Peyer's patch (tissue), 4 donors: Measurements from ENCODE around the gene GALNT9. TPM values are rescaled to one million over a fixed set of nuclear protein-coding genes. Genes with fewer than 3 reads are reported as not detected.

ENCODE experiments used
- DNase-seq, 3 donors: peaks; one replicate each; pipeline ENCODE4 v3.0.0-alpha.2; 2017 to 2019
- H3K27ac ChIP-seq, 4 donors: fragments of 200-600 bp; sonication (generic); one replicate each; pipeline ENCODE4 v1.5.1; 2016 to 2019
- H3K27me3 ChIP-seq, 2 donors: fragments of 200-600 bp; sonication (generic); one replicate each; pipeline ENCODE4 v1.5.1; 2019
- H3K36me3 ChIP-seq, 3 donors: fragments of 200-600 bp; sonication (generic); one replicate each; pipeline ENCODE4 v1.5.1; 2016 to 2019
- H3K4me1 ChIP-seq, 4 donors: fragments of 200-600 bp; sonication (generic); one replicate each; pipeline ENCODE4 v1.5.1; 2016 to 2019
- H3K4me3 ChIP-seq, 4 donors: fragments of 200-600 bp; sonication (generic); 1 replicate in 3 of 4; 2 replicates in 1 of 4; pipeline ENCODE4 v1.5.1; 2016 to 2019; ENCODE audit warnings: mild to moderate bottlenecking in 1 of 4
- H3K9me3 ChIP-seq, 4 donors: fragments of 200-600 bp; sonication (generic); one replicate each; pipeline ENCODE4 v1.5.1; 2016 to 2019; ENCODE audit warnings: mild to moderate bottlenecking in 1 of 4
- CTCF ChIP-seq, 6 experiments: fragments of 450-650 bp in 4 of 6; fragments of 200-600 bp in 2 of 6; sonication (generic) in 1 of 6; IDR thresholded peaks; one replicate each; pipeline ENCODE4 v1.5.1; 2017 to 2019; ENCODE audit warnings: antibody characterized with exemption in 6 of 6, mild to moderate bottlenecking in 3 of 6, moderate library complexity in 1 of 6
- POLR2A ChIP-seq, 2 donors: fragments of 450-650 bp; IDR thresholded peaks; one replicate each; pipeline ENCODE4 v1.5.1; 2017; ENCODE audit warnings: antibody characterized with exemption in 2 of 2, mild to moderate bottlenecking in 2 of 2, moderate library complexity in 2 of 2
- total RNA-seq, 4 donors: library from RNA; depleted of rRNA; stranded (reverse); fragments of >200 nt; gene quantifications; one replicate each; pipeline ENCODE4 v1.1.0, GENCODE V29; 2016

Gene GALNT9
- total RNA-seq, 4 donors from 2014 or later, result not detected

DNA sequence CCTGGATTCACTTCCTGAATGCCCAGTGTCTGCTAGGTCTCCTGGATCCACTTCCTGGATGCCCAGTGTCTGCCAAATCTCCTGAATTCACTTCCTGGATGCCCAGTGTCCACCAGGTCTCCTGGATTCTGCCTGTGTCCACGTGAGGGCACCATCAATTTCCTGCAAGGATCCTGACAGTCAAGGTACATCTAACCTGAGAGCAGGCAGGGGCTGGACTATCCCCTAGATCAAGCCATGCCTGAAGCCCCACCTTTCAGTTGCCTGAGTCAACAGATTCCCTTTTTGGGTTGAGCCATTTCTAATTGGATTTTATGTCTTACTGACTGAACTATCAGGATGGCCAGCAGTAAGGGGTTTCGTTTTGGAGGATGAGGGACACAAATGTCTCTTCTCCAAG is 49.5 kb downstream of the GALNT9 start:
- DNase-seq, result no peak
- no peak overlapping the region for H3K27ac ChIP-seq
- no peak overlapping the region for H3K4me3 ChIP-seq
- no peaks in the 10 kb centered on the region for H3K36me3 ChIP-seq
- H3K4me1 ChIP-seq, result peaks cover 0 to 4% (median 0%) of the 10 kb centered on the region in 4 donors
- H3K9me3 ChIP-seq, result no peaks in the 10 kb centered on the region
- no peaks in the 10 kb centered on the region for H3K27me3 ChIP-seq
- TF ChIP-seq CTCF (IDR thresholded peaks at IDR 0.05) (no peak), POLR2A (IDR thresholded peaks at IDR 0.05) (no peak)

DNA sequence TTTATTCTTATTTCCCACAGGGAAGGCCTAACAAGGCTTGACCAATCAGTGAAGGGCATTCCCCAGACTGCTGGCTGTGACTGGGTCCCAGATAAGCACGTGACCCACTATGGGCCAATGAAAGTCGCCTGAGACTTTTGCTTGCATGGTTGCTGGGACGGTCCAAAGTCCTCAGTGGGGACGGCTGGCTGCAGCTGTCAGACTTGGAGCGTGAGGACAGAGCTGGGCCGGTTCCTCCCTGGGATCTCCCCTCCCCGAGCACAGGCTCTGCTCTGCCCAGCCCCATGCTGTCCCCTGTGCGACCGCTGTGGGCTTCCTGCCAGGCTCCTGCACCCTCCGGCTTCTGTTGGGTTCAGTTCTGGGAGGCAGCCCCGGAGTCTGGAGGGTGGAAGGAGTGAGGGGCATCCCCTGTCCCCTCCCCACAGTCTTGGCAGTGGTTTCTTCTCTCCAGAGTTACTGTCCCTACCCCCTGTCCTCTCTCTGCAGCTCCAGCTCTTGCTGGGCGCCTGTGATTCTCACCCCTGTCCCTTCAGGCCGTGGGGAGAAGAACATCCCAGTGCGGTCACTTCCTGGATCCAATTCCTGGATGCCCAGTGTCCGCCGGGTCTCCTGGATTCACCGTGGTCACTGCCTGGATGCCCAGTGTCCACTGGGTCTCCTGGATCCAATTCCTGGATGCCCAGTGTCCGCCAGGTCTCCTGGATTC is 50.1 kb downstream of the GALNT9 start:
- no peaks in the 10 kb centered on the region for H3K36me3 ChIP-seq

GRCh38 chr12:132278401-132279183 is 50.8 kb downstream of the GALNT9 start:
- no peak for TF ChIP-seq POLR2A (IDR thresholded peaks at IDR 0.05)
- no peak for TF ChIP-seq CTCF (IDR thresholded peaks at IDR 0.05)
- H3K9me3 ChIP-seq, result no peaks in the 10 kb centered on the region
- no peak overlapping the region for H3K4me3 ChIP-seq
- H3K36me3 ChIP-seq, result no peaks in the 10 kb centered on the region
- no peaks in the 10 kb centered on the region for H3K27me3 ChIP-seq
- no peak for DNase-seq
- H3K4me1 ChIP-seq, result peaks cover 0 to 4% (median 0%) of the 10 kb centered on the region in 4 donors
- peak overlapping the region in 1 of 4 donors; percentile 22 for H3K27ac ChIP-seq

More for the DNA sequence above, 50.1 kb downstream of the GALNT9 start:
- H3K27me3 ChIP-seq, result no peaks in the 10 kb centered on the region
- no peak for TF ChIP-seq CTCF (IDR thresholded peaks at IDR 0.05)
- TF ChIP-seq POLR2A (IDR thresholded peaks at IDR 0.05), result no peak
- peak overlapping the region in 1 of 4 donors; percentile 30 for H3K27ac ChIP-seq
- H3K4me3 ChIP-seq, result no peak overlapping the region
- peak; percentile 24 to 73 (median 62) for DNase-seq
- peaks cover 0 to 4% (median 0%) of the 10 kb centered on the region in 4 donors for H3K4me1 ChIP-seq
- H3K9me3 ChIP-seq, result no peaks in the 10 kb centered on the region

DNA sequence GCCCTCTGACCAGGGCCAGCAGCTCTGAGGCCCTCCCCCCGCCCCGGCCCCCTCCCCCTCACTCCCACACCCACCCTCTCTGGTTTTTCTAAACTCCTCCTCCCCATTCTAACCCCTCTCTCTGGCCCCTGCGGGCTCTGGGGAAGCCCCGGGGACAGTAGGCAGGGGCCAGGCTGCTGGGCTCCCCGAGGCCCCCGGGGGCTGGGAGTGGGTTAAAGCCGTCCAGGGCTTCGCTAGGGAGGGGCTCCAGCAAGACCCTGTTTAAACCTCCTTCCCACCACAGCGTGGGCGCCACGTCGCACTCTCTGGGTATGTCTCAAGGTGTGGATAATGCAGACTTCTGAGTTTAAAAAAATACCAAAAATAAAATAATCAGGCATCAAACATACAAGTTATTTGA is 51.4 kb downstream of the GALNT9 start:
- DNase-seq, result no peak
- no peaks in the 10 kb centered on the region for H3K27me3 ChIP-seq
- peaks cover 0 to 4% (median 0%) of the 10 kb centered on the region in 4 donors for H3K4me1 ChIP-seq
- H3K36me3 ChIP-seq, result no peaks in the 10 kb centered on the region
- no peak overlapping the region for H3K4me3 ChIP-seq
- no peaks in the 10 kb centered on the region for H3K9me3 ChIP-seq
- TF ChIP-seq CTCF (IDR thresholded peaks at IDR 0.05), result no peak
- no peak for TF ChIP-seq POLR2A (IDR thresholded peaks at IDR 0.05)
- H3K27ac ChIP-seq, result peak overlapping the region in 3 of 4 donors; percentile 17 to 25 (median 22)

- Histone ChIP-seq H3K27me3 (no peaks in the 10 kb centered on the region), H3K4me3 (no peak overlapping the region), H3K4me1 (peaks cover 0 to 4% (median 0%) of the 10 kb centered on the region in 4 donors), H3K36me3 (no peaks in the 10 kb centered on the region), H3K9me3 (no peaks in the 10 kb centered on the region), H3K27ac (peak overlapping the region in 3 of 4 donors; percentile 17 to 42 (median 25))
- TF ChIP-seq CTCF (IDR thresholded peaks at IDR 0.05) (no peak), POLR2A (IDR thresholded peaks at IDR 0.05) (no peak)
- DNase-seq, result no peak
These were observed 51.9 kb downstream of the GALNT9 start for GRCh38 chr12:132277374-132277941.
